G401 (cell line): ENCODE data around the gene GMDS. TPM values are rescaled to one million over a fixed set of nuclear protein-coding genes. Genes with fewer than 3 reads are reported as not detected.

ENCODE experiments used
- DNase-seq: peaks from one replicate; pipeline ENCODE4 v3.0.0-alpha.2; 2015; ENCODE audit warnings: low spot score
- in situ Hi-C: cut with HindIII; loops from 2 replicates; pipeline ENCODE4 v1.10.0; 2016; ENCODE audit warnings: low sequenced_read_pairs, mixed read lengths
- total RNA-seq: library from RNA; depleted of rRNA; stranded (reverse); fragments of >200 nt; shearing (Covaris generic); gene quantifications from 2 replicates; pipeline ENCODE4 v1.2.3, GENCODE V29; 2014

The GMDS gene
- total RNA-seq, 1 experiment from 2014 or later = 5.8 TPM

DNA sequence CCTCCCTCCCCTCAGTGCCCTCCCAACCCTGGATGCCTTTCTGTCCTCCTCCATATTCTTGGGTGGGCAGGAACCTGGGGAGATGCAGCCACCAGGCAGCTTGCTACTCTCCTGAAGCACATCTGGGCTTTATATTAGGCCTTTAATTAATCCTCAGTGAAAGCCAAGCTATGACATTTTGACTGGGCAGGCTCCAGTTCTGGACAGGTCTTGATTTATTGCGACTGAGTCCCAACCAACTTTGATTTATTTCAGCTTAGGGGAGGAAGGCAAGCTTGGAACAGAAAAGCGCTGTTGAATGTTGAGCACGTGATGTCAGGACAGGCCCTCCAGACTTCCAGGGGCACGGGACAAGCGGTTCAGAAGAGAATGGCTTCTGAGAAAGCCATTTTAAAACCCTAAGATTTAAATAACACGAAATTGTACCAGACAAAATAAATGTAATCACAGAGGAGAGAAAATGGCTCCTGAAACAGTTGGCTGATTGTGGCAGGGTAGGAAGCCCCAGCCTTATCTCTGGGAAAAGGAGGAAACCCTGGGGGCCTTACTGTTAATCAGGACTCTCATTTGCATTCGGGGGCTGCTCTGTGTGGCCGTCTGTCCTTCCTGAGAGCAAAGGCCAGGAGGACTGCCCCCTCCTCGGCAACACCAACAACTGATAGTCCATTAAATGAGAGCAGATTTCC, 341.5 kb downstream of the GMDS start:
- in situ Hi-C loops = no loop called here
- DNase-seq = no peak

- no peak for DNase-seq
- in situ Hi-C loops = no loop called here
These were observed 343.8 kb downstream of the GMDS start for GRCh38 chr6:1901556-1901955.

GRCh38 chr6:1896897-1897296, 348.5 kb downstream of the GMDS start:
- no peak for DNase-seq
- in situ Hi-C loops = no loop called here

DNA sequence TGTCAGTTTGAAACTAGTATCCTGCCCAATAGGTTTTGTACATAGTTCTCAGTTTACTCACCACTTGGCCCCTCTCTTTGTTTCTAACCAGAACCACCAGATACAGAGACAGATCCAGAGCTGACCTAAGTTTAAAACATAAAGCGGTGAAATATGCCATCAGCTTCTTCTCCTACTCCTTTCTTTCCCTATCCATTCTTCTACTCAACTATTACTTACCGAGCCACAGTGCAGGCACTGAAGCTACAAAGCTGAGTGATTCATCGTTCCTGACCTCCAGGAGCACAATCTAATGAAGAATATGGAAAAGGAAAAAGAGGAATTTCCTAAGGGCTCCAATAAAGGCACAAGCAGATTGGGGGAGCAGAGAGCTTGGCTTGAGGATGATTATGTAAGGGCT, 349.7 kb downstream of the GMDS start:
- in situ Hi-C loops = no loop called here

DNA sequence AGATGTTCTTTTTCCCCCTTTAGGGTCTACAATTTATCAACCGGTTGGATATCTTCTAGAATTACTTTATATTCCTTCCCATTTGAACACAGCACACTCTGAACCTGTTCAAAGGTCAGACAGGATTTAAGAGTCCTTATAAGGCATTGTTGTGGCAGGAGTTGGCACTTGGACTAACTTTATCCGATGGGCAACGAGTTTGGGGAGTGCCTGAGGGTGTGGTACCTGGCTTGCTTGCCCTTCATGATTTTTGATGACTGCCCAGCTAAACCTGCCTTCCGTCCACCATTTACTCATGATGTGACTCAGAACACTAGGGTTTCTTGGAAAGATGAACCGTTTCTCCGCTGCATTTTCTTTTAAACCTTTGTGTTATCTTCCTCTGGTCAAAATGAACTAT, 350.5 kb downstream of the GMDS start:
- in situ Hi-C loops = no loop called here
- DNase-seq = no peak

More for the DNA sequence above, 349.7 kb downstream of the GMDS start:
- no peak for DNase-seq

- no peak for DNase-seq
- in situ Hi-C loops = no loop called here
These were observed 351.8 kb downstream of the GMDS start for GRCh38 chr6:1893470-1894130.

GRCh38 chr6:1892716-1893115, 352.7 kb downstream of the GMDS start:
- in situ Hi-C loops = no loop called here
- no peak for DNase-seq

GRCh38 chr6:1890987-1891386, 354.4 kb downstream of the GMDS start:
- in situ Hi-C loops = no loop called here

GRCh38 chr6:1890071-1890470, 355.3 kb downstream of the GMDS start:
- DNase-seq = no peak
- in situ Hi-C loops = no loop called here

More at GRCh38 chr6:1890987-1891386, 354.4 kb downstream of the GMDS start:
- no peak for DNase-seq

DNA sequence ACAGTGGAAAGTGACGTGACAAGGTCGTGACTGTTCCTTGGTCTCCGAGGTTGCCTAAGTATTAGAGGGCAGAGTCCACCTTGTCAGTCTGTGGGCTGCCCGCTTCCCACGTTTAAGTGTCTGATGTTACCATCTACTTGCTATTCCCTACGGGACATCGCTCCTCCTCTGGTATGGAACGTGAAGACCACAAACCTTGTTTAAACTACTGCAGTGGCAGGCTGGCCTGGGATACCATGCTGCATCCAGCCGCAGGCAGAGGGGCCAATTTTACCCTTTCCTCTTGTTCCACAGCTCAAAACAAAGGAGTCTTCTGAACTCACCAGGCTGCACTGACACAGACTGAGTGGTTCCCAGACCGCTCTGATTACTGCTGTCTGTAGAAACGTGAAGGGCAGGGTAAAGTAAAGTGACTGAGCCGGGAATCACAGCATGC, 359.8 kb downstream of the GMDS start:
- in situ Hi-C loops = no loop called here
- no peak for DNase-seq

DNA sequence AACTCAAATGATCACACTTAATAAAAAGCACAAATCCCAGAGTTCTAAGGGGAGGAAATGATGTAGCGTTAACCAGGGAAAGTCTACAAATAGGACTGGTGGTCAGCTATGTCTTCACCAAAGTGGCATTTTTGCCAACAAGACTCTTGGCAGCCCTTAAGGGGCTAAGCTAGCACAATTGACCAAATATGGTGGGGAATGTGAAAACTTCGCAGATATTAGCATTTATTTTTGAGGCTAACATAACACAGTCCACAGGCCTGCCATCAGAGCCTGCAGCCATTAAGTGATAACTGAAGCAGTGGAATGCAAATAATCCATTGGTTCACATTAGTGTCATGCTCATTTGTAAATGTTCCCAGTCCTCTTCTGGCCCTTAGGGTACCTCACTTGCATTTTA, 361.1 kb downstream of the GMDS start:
- DNase-seq = no peak
- in situ Hi-C loops = no loop called here

DNA sequence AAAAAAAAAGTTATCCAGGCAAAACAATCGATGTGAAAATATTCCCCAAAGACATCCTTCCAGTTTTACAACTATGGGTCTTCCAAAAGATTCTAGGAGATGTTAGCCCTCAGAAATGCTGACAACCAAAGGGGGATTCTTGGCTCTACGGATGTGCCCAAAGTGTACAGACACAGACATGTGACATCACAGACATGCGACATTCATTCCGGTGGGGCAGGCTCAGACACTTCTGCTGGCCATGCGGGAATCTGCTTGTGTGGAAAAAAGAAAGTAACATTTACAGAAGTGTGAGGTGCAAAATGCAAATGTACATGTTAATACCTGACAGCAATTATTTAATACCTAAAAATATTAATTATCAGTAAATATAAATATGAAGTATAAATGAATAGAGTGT, 367.1 kb downstream of the GMDS start:
- in situ Hi-C loops = no loop called here
- DNase-seq = no peak

DNA sequence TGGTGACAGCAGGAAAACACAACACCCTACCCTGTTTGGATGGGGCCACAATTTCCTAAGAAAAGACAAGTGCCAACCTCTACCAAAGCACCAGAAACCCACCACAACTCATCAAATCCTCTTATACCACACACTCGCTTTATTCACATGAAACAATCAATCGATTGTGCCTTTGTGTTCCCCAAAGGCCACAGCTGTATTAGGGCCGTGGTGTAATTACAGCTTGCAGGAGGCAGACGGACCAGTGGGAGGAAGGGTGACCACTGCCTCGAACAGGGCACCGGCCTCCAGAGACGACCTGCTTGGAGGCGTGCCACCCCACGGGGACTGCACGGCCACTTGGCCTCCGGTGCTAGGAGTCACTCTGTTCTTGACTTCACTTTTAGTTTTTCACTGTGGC, 371.6 kb downstream of the GMDS start:
- in situ Hi-C loops = no loop called here
- no peak for DNase-seq

GRCh38 chr6:1872649-1873131, 372.7 kb downstream of the GMDS start:
- no peak for DNase-seq
- in situ Hi-C loops = no loop called here

- in situ Hi-C loops = no loop called here
These were observed 373.6 kb downstream of the GMDS start for GRCh38 chr6:1871724-1872315.

DNA sequence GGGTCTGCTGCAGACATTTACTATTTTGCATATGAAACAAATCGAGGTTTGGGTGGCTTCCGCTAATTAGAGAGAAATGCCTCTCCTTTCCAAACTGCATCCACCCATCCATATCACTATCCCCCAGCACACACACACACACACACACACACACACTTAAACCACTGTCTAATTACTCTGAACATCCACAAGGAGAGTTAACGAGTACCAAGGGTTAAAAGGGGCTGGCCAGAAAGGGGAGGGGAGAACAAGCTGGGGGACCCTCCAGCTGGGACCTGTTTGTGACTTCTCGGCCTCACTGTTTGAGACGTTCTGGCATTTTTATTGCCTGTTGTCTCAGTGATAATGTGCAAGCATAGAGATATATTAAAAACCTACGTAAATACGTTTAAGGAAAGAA, 374.5 kb downstream of the GMDS start:
- in situ Hi-C loops = no loop called here
- no peak for DNase-seq

More at GRCh38 chr6:1871724-1872315, 373.6 kb downstream of the GMDS start:
- DNase-seq = peak; percentile 23

DNA sequence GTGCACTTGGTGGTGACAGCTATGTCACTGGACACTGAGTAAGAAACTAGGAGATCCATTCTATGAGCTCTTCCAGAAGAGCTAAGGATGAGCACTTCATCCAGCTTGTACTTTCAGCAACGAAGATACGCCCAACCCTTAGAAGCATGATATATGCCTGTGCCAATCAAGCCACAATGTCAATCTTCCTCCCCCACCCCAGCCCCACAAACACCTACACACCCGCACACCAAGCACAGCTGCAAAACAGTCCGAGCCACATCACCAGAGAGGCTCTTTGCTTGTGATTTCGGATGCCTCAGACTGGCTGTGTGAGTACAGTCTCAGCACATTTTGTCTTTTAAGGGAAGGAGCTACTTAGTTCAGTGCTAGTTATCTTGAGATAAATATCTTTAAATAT, 375.2 kb downstream of the GMDS start:
- DNase-seq = no peak
- in situ Hi-C loops = no loop called here

DNA sequence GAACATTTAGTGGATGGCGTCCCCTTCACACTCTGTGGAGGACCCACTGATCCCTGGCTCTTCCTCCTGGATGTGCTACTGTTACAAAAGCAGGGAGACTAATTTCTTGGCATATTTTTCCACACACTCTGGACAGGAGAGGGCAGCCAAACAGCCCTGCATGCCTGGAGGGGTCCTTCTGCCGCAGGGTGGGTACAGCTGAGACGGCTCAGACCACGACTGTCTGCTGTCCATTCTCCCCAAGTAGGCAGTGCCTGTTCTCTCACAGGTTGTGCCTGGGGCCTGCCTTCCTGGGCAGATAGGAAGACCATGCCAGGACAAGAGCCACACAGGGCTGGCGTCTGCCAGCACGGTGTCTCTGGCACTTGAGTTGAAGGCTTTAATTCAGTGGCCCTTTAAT, 375.6 kb downstream of the GMDS start:
- in situ Hi-C loops = no loop called here
- DNase-seq = peak; percentile 40

DNA sequence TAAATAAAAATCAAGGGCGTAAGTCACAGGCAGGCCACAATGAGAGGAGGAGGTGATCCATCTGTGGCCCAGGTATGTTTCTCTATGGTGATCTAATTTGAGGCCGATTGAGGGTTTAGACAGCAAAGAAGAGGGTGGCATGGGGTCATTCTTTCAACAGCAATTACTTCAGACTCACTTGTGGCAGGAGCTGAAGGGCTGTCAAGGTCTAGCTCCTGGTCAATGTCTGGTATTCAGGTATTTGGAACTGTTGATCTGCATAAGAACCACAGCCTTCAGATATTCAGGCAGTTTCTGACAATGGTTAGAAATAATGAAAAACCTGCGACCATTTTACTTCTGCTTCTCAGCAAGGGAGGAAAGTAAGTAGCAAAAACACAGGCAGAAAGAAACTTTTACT, 376.1 kb downstream of the GMDS start:
- DNase-seq = no peak
- in situ Hi-C loops = no loop called here

DNA sequence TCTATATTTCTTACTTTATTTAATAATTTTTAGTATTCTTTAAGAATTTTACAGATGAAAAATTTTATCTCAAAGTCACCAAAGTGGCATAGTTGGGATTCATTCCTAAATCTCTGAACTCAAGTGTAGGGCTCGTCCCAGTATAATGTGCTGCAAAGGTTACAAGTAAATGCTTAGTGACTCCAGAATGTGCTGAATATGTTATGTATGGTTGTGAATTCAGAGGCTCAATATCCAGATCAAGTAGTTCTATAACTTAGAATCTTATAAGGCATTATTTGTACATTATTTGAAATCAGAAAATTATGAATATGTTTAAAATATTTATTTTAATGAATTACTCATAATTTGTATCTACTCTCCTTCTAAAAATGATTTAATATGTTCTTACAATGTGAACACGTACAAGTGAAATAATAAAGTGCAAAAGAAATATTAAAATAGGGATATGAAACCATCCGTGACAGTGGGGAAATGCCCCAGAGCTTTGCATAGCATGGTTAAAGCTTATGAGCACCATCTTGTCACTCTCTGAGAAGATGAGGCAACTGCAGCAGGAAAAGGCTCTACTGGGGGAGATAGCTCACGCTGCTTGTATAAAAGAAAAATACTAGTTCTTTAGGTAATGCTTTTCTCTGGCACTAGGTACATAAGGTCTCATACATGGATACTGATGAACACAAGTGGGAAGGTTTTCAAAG, 376.7 kb downstream of the GMDS start:
- in situ Hi-C loops = no loop called here
- DNase-seq = no peak
